Right lobe of liver (tissue), 6 donors: ENCODE data around the gene VPS54. TPM values are rescaled to one million over a fixed set of nuclear protein-coding genes. Genes with fewer than 3 reads are reported as not detected.

ENCODE experiments used
- ATAC-seq, 4 donors: fragments of 200-7000 bp; cut with Tn5 transposase; one replicate each; pipeline ENCODE4 v1.9.1; 2020; ENCODE audit warnings: mild to moderate bottlenecking in 4 of 4, moderate library complexity in 4 of 4
- DNase-seq, 3 donors: peaks; one replicate each; pipeline ENCODE4 v3.0.0-alpha.2; 2020
- H3K27ac ChIP-seq, 3 donors: fragments of 200-600 bp; one replicate each; pipeline ENCODE4 v1.8.0; 2022
- H3K27me3 ChIP-seq, 2 donors: fragments of 200-600 bp; one replicate each; pipeline ENCODE4 v1.8.0; 2022
- H3K36me3 ChIP-seq, 4 donors: fragments of 200-600 bp; sonication (generic) in 1 of 4; one replicate each; pipeline versions ENCODE4 v1.5.1 to v1.8.0; 2017 to 2022; ENCODE audit warnings: control low read depth in 1 of 4
- H3K4me1 ChIP-seq, 4 donors: fragments of 200-600 bp; sonication (generic) in 1 of 4; one replicate each; pipeline versions ENCODE4 v1.5.1 to v1.8.0; 2017 to 2022; ENCODE audit warnings: control low read depth in 1 of 4
- H3K4me3 ChIP-seq, 3 donors: fragments of 200-600 bp; one replicate each; pipeline ENCODE4 v1.8.0; 2022
- H3K9me3 ChIP-seq, 4 donors: fragments of 200-600 bp; sonication (generic) in 1 of 4; one replicate each; pipeline versions ENCODE4 v1.5.1 to v1.8.0; 2017 to 2022; ENCODE audit warnings: control low read depth in 1 of 4
- POLR2A ChIP-seq: fragments of 450-650 bp; IDR thresholded peaks from one replicate; pipeline ENCODE4 v1.6.1; 2017; ENCODE audit warnings: antibody characterized with exemption, mild to moderate bottlenecking
- WGBS: methylation state at CpG from one replicate; pipeline ENCODE4 v1.1.6; 2018; ENCODE audit warnings: low coverage, low lambda C conversion rate; ENCODE audit not compliant: insufficient coverage; ENCODE audit errors: missing lambda C conversion rate; 5-methylcytosine and 5-hydroxymethylcytosine counted together
- intact Hi-C, 2 donors: fragments of 100-400 bp; cut with DNase I; formaldehyde crosslinking; loops; one replicate each; pipeline versions ENCODE4 v1.11.2 to v1.14.1; 2022
- small RNA-seq, 2 experiments: library from RNA; depleted of rRNA; stranded (forward); fragments of <200 nt; gene quantifications; one replicate each; pipeline ENCODE3, GENCODE V24; 2016
- total RNA-seq, 6 experiments: library from RNA; depleted of rRNA in 2 of 6; stranded (reverse); fragments of >200 nt in 2 of 6; fragmentation: NEBNext Ultra II Directional in 3 of 6; extraction: Animal tissue kit (Norgen Biotek cat#: 25700) in 3 of 6; gene quantifications; one replicate each; pipeline versions ENCODE4 v1.1.0 to v1.2.4, GENCODE V29; 2016 to 2023
- TF ChIP-seq, protein P1 (sequence below), 4 donors: fragments of 200-600 bp in 3 of 4; fragments of 450-650 bp in 1 of 4; IDR thresholded peaks; one replicate each; pipeline versions ENCODE4 v1.5.1 to v1.8.0; 2016 to 2022; ENCODE audit warnings: antibody characterized with exemption in 4 of 4, mild to moderate bottlenecking in 2 of 4
- donor health status: DM: no; HTN: yes; CAD: no.
- donor health status: DM: no; HTN: no; CAD: no.
- donor health status: DM: no; HTN: no; CAD: no.
- donor health status: DM: no; HTN: yes; CAD: no.
- donor health status: DM: no; HTN: yes; CAD: no.

The VPS54 gene
- total RNA-seq, 6 experiments from 2014 or later: 11.6 to 12.5 (median 12.2) TPM

DNA sequence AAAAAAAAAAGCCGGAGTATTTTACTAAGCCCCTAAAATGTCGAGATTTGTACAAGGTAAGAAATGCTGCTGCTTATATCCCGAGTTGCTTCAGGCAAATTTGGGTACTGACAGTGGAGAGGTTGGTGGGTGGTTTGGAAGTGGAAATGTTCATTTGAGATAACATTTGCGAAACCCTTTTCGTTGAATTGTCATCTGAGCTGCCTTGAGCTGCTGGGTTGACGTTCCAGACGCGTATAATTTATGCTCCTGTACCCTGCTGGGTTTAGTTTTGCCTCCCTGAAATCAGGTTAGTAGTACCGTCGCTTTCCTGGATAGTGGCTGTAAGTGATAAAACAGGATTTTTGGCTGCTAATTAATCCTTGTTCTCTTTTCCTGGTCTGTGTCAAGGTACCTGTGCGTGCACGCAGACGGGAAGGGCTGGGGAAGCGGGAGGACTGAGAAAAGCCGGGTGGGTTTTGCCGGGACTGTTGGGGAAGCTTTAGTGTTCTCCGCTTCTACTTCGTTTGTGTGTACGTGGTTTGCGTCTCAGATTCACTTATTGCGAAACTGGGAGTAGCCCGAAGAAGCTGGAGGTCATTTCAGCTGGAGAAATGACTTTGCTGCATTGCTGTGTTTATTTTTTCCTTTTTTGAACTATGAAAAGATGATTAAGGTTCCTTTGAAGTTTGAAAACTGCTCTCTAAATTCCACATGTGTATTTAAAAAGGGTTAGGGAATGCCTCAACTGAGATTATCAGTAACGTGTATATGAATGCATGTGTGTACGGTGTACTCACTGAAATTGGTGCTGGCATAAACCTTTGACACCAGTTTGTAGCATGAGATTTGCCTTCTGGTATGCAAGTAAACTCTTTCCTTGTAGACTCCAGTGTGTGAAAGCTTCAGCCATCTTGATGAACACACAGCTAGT is 176.8 kb downstream of the VPS54 start:
- no peaks in the 10 kb centered on the region for H3K27me3 ChIP-seq
- peaks cover 0 to 27% (median 0%) of the 10 kb centered on the region in 4 donors for H3K4me1 ChIP-seq
- intact Hi-C loops: no loop called here
- TF ChIP-seq, protein P1, sequence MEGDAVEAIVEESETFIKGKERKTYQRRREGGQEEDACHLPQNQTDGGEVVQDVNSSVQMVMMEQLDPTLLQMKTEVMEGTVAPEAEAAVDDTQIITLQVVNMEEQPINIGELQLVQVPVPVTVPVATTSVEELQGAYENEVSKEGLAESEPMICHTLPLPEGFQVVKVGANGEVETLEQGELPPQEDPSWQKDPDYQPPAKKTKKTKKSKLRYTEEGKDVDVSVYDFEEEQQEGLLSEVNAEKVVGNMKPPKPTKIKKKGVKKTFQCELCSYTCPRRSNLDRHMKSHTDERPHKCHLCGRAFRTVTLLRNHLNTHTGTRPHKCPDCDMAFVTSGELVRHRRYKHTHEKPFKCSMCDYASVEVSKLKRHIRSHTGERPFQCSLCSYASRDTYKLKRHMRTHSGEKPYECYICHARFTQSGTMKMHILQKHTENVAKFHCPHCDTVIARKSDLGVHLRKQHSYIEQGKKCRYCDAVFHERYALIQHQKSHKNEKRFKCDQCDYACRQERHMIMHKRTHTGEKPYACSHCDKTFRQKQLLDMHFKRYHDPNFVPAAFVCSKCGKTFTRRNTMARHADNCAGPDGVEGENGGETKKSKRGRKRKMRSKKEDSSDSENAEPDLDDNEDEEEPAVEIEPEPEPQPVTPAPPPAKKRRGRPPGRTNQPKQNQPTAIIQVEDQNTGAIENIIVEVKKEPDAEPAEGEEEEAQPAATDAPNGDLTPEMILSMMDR (IDR thresholded peaks at IDR 0.05): no peak
- peak; percentile 15 for TF ChIP-seq POLR2A
- DNase-seq: peak in 1 of 3 donors; percentile 58
- H3K4me3 ChIP-seq: peak overlapping the region; percentile 87 to 97 (median 89)
- peaks cover 0 to 2% (median 0%) of the 10 kb centered on the region in 4 donors for H3K36me3 ChIP-seq
- peak overlapping the region; percentile 96 to 97 (median 97) for H3K27ac ChIP-seq
- 4% methylated on average over 24 of the region's 24 CpGs for WGBS
- ATAC-seq: peak in 1 of 4 donors; percentile 2
- no peaks in the 10 kb centered on the region for H3K9me3 ChIP-seq

Small RNAs within 50 kb of the gene (small RNA-seq; reads per million reads assigned to genes)
- 0 reads per million in 2 experiments for gene RF01293

Other genes with a start within 250 kb of the VPS54 start
- 100 to 1,000 TPM; 276 to 691 (median 425) TPM for gene UGP2, start 177.5 kb downstream of the VPS54 start, total RNA-seq
- 10 to 100 TPM in 1 of 6 experiments, 1 to 10 TPM in 5; 4.7 to 18.8 (median 8.3) TPM for gene PELI1, start 125.0 kb upstream of the VPS54 start, total RNA-seq